Fibroblast of skin of abdomen (primary cell): ENCODE results near the gene MGRN1.

Experiments used
- DNase-seq: peaks from one replicate; pipeline ENCODE4 v3.0.0-alpha.2; 2013

Gene MGRN1

GRCh38 chr16:4699046-4699556, 74.5 kb downstream of the MGRN1 start:
- DNase-seq: no peak

- DNase-seq: no peak
Measured at GRCh38 chr16:4700380-4700996, 75.9 kb downstream of the MGRN1 start.

- DNase-seq: no peak
Measured at GRCh38 chr16:4700997-4701743, 76.5 kb downstream of the MGRN1 start.

GRCh38 chr16:4701791-4702465, 77.3 kb downstream of the MGRN1 start:
- no peak for DNase-seq

GRCh38 chr16:4702466-4702808, 77.8 kb downstream of the MGRN1 start:
- DNase-seq: no peak

GRCh38 chr16:4703906-4704305, 79.3 kb downstream of the MGRN1 start:
- no peak for DNase-seq

- no peak for DNase-seq
Measured at GRCh38 chr16:4704491-4704890, 79.9 kb downstream of the MGRN1 start.

- no peak for DNase-seq
Measured at GRCh38 chr16:4704913-4705312, 80.3 kb downstream of the MGRN1 start.

- no peak for DNase-seq
Measured at GRCh38 chr16:4706871-4707270, 82.2 kb downstream of the MGRN1 start.

- peak; percentile 28 for DNase-seq
Measured at GRCh38 chr16:4709481-4709880, 84.9 kb downstream of the MGRN1 start.

GRCh38 chr16:4713663-4714501, 89.3 kb downstream of the MGRN1 start:
- no peak for DNase-seq

- DNase-seq: no peak
Measured at GRCh38 chr16:4714996-4715395, 90.4 kb downstream of the MGRN1 start.

GRCh38 chr16:4718466-4718865, 93.8 kb downstream of the MGRN1 start:
- DNase-seq: no peak

- DNase-seq: no peak
Measured at GRCh38 chr16:4723071-4723767, 98.6 kb downstream of the MGRN1 start.

- no peak for DNase-seq
Measured at GRCh38 chr16:4724661-4725270, 100.1 kb downstream of the MGRN1 start.

- DNase-seq: no peak
Measured at GRCh38 chr16:4726616-4727015, 102.0 kb downstream of the MGRN1 start.

GRCh38 chr16:4728676-4729075, 104.0 kb downstream of the MGRN1 start:
- no peak for DNase-seq

GRCh38 chr16:4729876-4730275, 105.2 kb downstream of the MGRN1 start:
- no peak for DNase-seq

- DNase-seq: no peak
Measured at GRCh38 chr16:4733211-4733742, 108.7 kb downstream of the MGRN1 start.

GRCh38 chr16:4733747-4734062, 109.1 kb downstream of the MGRN1 start:
- no peak for DNase-seq

- DNase-seq: peak; percentile 98
Measured at GRCh38 chr16:4734063-4734729, 109.6 kb downstream of the MGRN1 start, which contains the start of the genes ANKS3 and DNAAF8. Gene ANKS3, minus strand, starts transcription at chr16:4734271. Its CDS starts 4,122 bp downstream, at chr16:4730149. Gene DNAAF8, plus strand, starts transcription at chr16:4734537. Its CDS starts 1,978 bp downstream, at chr16:4736515.
